Measurements from ENCODE around the gene RAB25. TPM values are rescaled to one million over a fixed set of nuclear protein-coding genes. Genes with fewer than 3 reads are reported as not detected.
"Not testable (repeated sequence)": the region's sequence is repeated elsewhere in the genome, so short reads cannot be mapped to it uniquely, and the experiment has no call there.

Gene RAB25
- total and polyA plus RNA-seq, 4 donors = 62.7 to 156 (median 87.2) TPM

DNA sequence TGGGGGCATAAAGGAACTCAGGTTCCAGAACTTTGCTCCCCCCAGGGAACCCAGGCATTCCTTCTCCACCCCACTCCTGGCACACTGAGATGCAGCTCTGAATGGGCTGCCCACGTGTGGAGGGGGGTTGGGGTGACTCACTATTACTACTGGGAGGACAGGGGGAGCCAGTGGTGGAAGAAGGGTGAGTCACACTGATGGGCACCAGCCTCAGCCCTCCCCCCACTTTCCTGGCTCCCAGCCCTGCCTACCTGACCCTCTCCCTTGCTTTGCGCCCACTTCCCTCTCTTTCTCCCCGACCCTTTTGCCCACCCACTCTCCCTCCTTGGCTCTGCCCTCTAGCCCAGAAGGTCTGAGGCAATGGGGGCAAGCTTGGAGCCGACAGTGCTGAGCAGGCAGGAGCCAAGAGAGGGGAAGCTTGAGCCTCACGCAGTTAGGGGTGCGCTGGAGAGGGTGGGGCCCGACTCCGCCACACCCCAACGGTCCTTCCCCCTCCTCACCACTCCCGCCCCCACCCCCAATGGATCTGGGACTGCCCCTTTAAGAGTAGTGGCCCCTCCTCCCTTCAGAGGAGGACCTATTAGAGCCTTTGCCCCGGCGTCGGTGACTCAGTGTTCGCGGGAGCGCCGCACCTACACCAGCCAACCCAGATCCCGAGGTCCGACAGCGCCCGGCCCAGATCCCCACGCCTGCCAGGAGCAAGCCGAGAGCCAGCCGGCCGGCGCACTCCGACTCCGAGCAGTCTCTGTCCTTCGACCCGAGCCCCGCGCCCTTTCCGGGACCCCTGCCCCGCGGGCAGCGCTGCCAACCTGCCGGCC, 53.4 kb downstream of the RAB25 start, which contains the start of gene LMNA:
TSS of gene LMNA (plus strand) at position 611 of the 818 bp plus-strand sequence. CDS start 208 bp downstream, outside the sequence.
- 0 to 1% methylated on average over 34 to 37 of the region's 37 CpGs for WGBS, 2 donors
- peak within 1 kb of the TSS; percentile 91 to 95 for H3K9ac ChIP-seq (ENCODE audit: insufficient read depth in 1 of 2, low read length in 2 of 2)
- DNase-seq (peak; percentile 83 to 84 (median 83)), ATAC-seq (ENCODE audit: insufficient read depth, low FRiP score) (peak; percentile 88)
- H3K4me1 ChIP-seq (ENCODE audit: control insufficient read depth in 5 of 5, insufficient read depth in 5 of 5, low read length in 5 of 5) = peaks cover 4 to 37% (median 12%) of the 10 kb centered on the region in 5 donors
- H3K4me3 ChIP-seq = peak within 1 kb of the TSS; percentile 82
- TF ChIP-seq, protein P1, sequence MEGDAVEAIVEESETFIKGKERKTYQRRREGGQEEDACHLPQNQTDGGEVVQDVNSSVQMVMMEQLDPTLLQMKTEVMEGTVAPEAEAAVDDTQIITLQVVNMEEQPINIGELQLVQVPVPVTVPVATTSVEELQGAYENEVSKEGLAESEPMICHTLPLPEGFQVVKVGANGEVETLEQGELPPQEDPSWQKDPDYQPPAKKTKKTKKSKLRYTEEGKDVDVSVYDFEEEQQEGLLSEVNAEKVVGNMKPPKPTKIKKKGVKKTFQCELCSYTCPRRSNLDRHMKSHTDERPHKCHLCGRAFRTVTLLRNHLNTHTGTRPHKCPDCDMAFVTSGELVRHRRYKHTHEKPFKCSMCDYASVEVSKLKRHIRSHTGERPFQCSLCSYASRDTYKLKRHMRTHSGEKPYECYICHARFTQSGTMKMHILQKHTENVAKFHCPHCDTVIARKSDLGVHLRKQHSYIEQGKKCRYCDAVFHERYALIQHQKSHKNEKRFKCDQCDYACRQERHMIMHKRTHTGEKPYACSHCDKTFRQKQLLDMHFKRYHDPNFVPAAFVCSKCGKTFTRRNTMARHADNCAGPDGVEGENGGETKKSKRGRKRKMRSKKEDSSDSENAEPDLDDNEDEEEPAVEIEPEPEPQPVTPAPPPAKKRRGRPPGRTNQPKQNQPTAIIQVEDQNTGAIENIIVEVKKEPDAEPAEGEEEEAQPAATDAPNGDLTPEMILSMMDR (IDR thresholded peaks at IDR 0.05; ENCODE audit: control extremely low read depth, extremely low read depth) = no peak
- peak within 1 kb of the TSS; percentile 96 for H3K27ac ChIP-seq (ENCODE audit: low read depth in 1 of 2, low read length in 1 of 2)
- no peaks in the 10 kb centered on the region for H3K27me3 ChIP-seq (ENCODE audit: control insufficient read depth in 3 of 3, insufficient read depth in 3 of 3, low read length in 2 of 3)
- H3K9me3 ChIP-seq (ENCODE audit: control insufficient read depth in 4 of 4, insufficient read depth in 3 of 4, low read length in 3 of 4) = no peaks in the 10 kb centered on the region
- peaks cover 0 to 6% (median 1%) of the 10 kb centered on the region in 4 donors for H3K36me3 ChIP-seq (ENCODE audit: control insufficient read depth in 4 of 4, insufficient read depth in 4 of 4, low read length in 4 of 4)

DNA sequence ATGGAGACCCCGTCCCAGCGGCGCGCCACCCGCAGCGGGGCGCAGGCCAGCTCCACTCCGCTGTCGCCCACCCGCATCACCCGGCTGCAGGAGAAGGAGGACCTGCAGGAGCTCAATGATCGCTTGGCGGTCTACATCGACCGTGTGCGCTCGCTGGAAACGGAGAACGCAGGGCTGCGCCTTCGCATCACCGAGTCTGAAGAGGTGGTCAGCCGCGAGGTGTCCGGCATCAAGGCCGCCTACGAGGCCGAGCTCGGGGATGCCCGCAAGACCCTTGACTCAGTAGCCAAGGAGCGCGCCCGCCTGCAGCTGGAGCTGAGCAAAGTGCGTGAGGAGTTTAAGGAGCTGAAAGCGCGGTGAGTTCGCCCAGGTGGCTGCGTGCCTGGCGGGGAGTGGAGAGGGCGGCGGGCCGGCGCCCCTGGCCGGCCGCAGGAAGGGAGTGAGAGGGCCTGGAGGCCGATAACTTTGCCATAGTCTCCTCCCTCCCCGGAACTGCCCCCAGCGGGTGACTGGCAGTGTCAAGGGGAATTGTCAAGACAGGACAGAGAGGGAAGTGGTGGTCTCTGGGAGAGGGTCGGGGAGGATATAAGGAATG, 54.1 kb downstream of the RAB25 start:
- TF ChIP-seq, protein P1 (IDR thresholded peaks at IDR 0.05; ENCODE audit: control extremely low read depth, extremely low read depth) = no peak
- WGBS, 2 donors = 1% methylated on average over 47 to 49 of the region's 49 CpGs
- H3K9ac ChIP-seq (ENCODE audit: insufficient read depth in 1 of 2, low read length in 2 of 2) = peak overlapping the region; percentile 91 to 95
- peaks cover 8 to 37% (median 17%) of the 10 kb centered on the region in 5 donors for H3K4me1 ChIP-seq (ENCODE audit: control insufficient read depth in 5 of 5, insufficient read depth in 5 of 5, low read length in 5 of 5)
- H3K27me3 ChIP-seq (ENCODE audit: control insufficient read depth in 3 of 3, insufficient read depth in 3 of 3, low read length in 2 of 3) = no peaks in the 10 kb centered on the region
- ATAC-seq (ENCODE audit: insufficient read depth, low FRiP score) = no peak
- no peak for DNase-seq
- peak overlapping the region; percentile 93 to 96 for H3K27ac ChIP-seq (ENCODE audit: low read depth in 1 of 2, low read length in 1 of 2)
- peaks cover 0 to 8% (median 4%) of the 10 kb centered on the region in 4 donors for H3K36me3 ChIP-seq (ENCODE audit: control insufficient read depth in 4 of 4, insufficient read depth in 4 of 4, low read length in 4 of 4)
- peak overlapping the region; percentile 82 for H3K4me3 ChIP-seq
- no peaks in the 10 kb centered on the region for H3K9me3 ChIP-seq (ENCODE audit: control insufficient read depth in 4 of 4, insufficient read depth in 3 of 4, low read length in 3 of 4)

DNA sequence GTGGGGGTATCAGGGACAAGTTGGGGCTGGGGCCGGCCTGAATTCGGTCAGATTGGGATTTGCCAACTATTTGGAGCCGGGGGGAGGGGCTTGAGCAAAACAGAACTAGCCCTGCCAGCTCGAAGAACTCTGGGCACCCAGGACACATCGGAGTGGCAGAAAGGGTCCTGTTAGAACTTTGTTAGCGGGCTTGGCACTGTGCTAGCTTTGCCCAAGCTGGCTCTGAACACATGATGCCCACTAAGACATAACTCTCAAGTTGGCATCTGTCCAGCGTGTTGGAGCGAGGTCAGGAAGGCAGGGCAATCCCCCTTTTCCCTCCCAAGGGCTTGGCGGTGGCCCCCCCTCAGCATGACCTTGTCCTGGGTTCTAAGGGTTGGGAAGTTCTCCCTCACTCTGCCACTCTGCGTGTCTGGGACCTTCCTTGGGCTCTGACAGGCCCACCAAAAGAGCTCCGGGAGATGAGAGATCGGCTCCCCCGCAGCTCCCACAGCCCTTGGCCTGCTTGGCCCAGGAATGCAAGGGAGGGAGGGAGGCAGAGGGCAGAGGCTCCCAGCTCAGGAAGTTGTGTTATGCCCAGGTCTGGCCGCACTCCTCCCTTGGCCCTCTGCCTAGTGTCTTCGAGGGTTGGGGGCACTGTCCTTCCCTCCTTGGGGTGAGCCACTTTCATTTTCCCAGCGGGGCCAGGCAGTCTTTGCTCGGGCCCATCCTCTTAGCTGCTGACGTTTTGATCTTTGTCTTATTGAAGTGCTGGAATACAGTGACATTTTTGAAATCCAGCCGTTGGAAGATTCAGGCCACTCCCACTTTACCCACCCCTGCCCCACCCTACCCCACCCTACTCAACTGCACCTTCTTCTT, 54.8 kb downstream of the RAB25 start:
- TF ChIP-seq, protein P1 (IDR thresholded peaks at IDR 0.05; ENCODE audit: control extremely low read depth, extremely low read depth) = no peak
- H3K4me1 ChIP-seq (ENCODE audit: control insufficient read depth in 5 of 5, insufficient read depth in 5 of 5, low read length in 5 of 5) = peaks cover 11 to 37% (median 17%) of the 10 kb centered on the region in 5 donors

DNA sequence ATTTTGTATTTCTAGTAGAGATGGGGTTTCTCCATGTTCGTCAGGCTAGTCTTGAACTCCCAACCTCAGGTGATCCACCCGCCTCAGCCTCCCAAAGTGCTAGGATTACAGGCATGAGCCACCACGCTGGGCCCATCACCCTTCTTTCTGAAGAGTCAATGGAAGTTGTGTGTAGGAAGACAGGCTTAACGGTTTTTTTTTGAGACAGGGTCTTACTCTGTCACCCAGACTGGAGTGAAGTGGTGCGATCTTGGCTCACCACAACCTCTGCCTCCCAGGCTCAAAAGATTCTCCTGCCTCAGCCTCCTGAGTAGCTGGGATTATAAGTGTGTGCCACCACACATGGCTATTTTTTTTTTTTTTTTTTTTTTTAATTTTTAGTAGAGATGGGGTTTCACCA, 55.8 kb downstream of the RAB25 start:
- peaks cover 16 to 37% (median 25%) of the 10 kb centered on the region in 5 donors for H3K4me1 ChIP-seq (ENCODE audit: control insufficient read depth in 5 of 5, insufficient read depth in 5 of 5, low read length in 5 of 5)
- H3K9me3 ChIP-seq (ENCODE audit: control insufficient read depth in 4 of 4, insufficient read depth in 3 of 4, low read length in 3 of 4); H3K4me3 ChIP-seq; ATAC-seq (ENCODE audit: insufficient read depth, low FRiP score); H3K27me3 ChIP-seq (ENCODE audit: control insufficient read depth in 3 of 3, insufficient read depth in 3 of 3, low read length in 2 of 3); DNase-seq: not testable (repeated sequence)
- peak overlapping the region; percentile 61 to 96 for H3K27ac ChIP-seq (ENCODE audit: low read depth in 1 of 2, low read length in 1 of 2)
- peaks cover 0 to 12% (median 9%) of the 10 kb centered on the region in 4 donors for H3K36me3 ChIP-seq (ENCODE audit: control insufficient read depth in 4 of 4, insufficient read depth in 4 of 4, low read length in 4 of 4)
- H3K9ac ChIP-seq (ENCODE audit: insufficient read depth in 1 of 2, low read length in 2 of 2) = peak overlapping the region in 1 of 2 donors; percentile 56
- WGBS, 2 donors = 71 to 90% methylated on average over 5 of the region's 5 CpGs

More for the DNA sequence above, 54.8 kb downstream of the RAB25 start:
- peak overlapping the region; percentile 82 for H3K4me3 ChIP-seq
- H3K9me3 ChIP-seq (ENCODE audit: control insufficient read depth in 4 of 4, insufficient read depth in 3 of 4, low read length in 3 of 4) = no peaks in the 10 kb centered on the region
- peaks cover 0 to 11% (median 9%) of the 10 kb centered on the region in 4 donors for H3K36me3 ChIP-seq (ENCODE audit: control insufficient read depth in 4 of 4, insufficient read depth in 4 of 4, low read length in 4 of 4)
- no peaks in the 10 kb centered on the region for H3K27me3 ChIP-seq (ENCODE audit: control insufficient read depth in 3 of 3, insufficient read depth in 3 of 3, low read length in 2 of 3)
- DNase-seq (peak; percentile 82 to 86 (median 84)), ATAC-seq (ENCODE audit: insufficient read depth, low FRiP score) (no peak)
- WGBS, 2 donors = 7 to 21% methylated on average over 19 of the region's 19 CpGs
- peak overlapping the region; percentile 93 to 96 for H3K27ac ChIP-seq (ENCODE audit: low read depth in 1 of 2, low read length in 1 of 2)
- H3K9ac ChIP-seq (ENCODE audit: insufficient read depth in 1 of 2, low read length in 2 of 2) = peak overlapping the region; percentile 91 to 95
